GM12892 (cell line): ENCODE results near the gene ERVMER34-1.

Experiments
- POLR2A ChIP-seq: IDR thresholded peaks from 2 replicates; pipeline ENCODE4 v1.6.1; 2011; ENCODE audit warnings: low read depth, low read length, control low read depth
- POLR2AphosphoS5 ChIP-seq: IDR thresholded peaks from 2 replicates; pipeline ENCODE4 v1.6.1; 2011; ENCODE audit warnings: low read depth, low read length, control low read depth

DNA sequence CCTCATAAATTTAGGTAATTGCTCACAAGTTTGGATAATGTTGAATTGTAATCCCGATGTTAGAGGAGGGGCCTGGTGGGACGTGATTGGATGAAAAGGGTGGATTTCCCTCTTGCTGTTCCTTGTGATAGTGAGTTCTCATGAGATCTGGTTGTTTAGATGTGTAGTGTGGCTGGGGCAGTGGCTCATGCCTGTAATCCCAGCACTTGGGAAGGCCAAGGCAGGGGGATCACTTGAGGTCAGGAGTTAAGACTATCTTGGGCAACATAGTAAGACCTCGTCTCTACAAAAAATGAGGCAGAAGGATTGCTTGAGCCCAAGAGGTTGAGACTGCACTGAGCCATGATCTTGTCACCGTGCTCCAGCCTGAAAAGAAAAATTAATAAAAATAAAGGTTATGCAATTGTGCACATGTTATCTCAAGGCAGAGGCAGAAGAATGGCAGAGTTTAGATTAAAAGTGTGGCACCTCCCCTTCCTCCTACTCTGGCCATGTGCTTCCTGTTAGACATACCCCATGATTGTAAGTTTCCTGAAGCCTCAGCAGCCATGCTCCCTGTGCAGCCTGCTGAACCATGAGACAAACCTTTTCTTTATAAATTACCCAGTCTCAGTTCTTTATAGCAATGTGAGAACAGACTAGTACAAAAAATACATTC is 36.5 kb downstream of the ERVMER34-1 start:
- TF ChIP-seq POLR2AphosphoS5 = peak; percentile 22; the same call in 1 of the 2 replicates
- TF ChIP-seq POLR2A = peak; percentile 63
